Hematopoietic multipotent progenitor cell treated with erythropoietin and hydrocortisone succinate and interleukin-3 and kit ligand, for 8 days (in vitro differentiated cells): ENCODE results near the gene DNAL4.

Experiments
- DNase-seq: peaks from one replicate; pipeline ENCODE4 v3.0.0-alpha.2; 2015

The DNAL4 gene

GRCh38 chr22:38793721-38794466 is at the start of gene DNAL4:
Gene DNAL4 (minus strand): TSS chr22:38794143. CDS start chr22:38782731, 11,412 bp downstream.
- peak; percentile 99 for DNase-seq

- peak; percentile 13 for DNase-seq
Measured at GRCh38 chr22:38843201-38843656, 49.3 kb upstream of the DNAL4 start.

GRCh38 chr22:38842512-38843200 is 48.7 kb upstream of the DNAL4 start:
- DNase-seq = no peak

- DNase-seq = no peak
Measured at GRCh38 chr22:38841635-38842034, 47.7 kb upstream of the DNAL4 start.

GRCh38 chr22:38841211-38841610 is 47.3 kb upstream of the DNAL4 start:
- no peak for DNase-seq

GRCh38 chr22:38840129-38840528 is 46.2 kb upstream of the DNAL4 start:
- no peak for DNase-seq

- no peak for DNase-seq
Measured at GRCh38 chr22:38839686-38840085, 45.7 kb upstream of the DNAL4 start.

GRCh38 chr22:38837414-38837928 is 43.5 kb upstream of the DNAL4 start:
- DNase-seq = peak; percentile 18

- DNase-seq = no peak
Measured at GRCh38 chr22:38835888-38836301, 42.0 kb upstream of the DNAL4 start.

GRCh38 chr22:38834991-38835390 is 41.0 kb upstream of the DNAL4 start:
- DNase-seq = no peak

GRCh38 chr22:38834215-38834953 is 40.4 kb upstream of the DNAL4 start:
- no peak for DNase-seq

GRCh38 chr22:38833061-38833460 is 39.1 kb upstream of the DNAL4 start:
- no peak for DNase-seq

- no peak for DNase-seq
Measured at GRCh38 chr22:38832005-38832978, 38.3 kb upstream of the DNAL4 start.

- DNase-seq = no peak
Measured at GRCh38 chr22:38831166-38831945, 37.4 kb upstream of the DNAL4 start.

GRCh38 chr22:38830845-38831108 is 36.8 kb upstream of the DNAL4 start:
- DNase-seq = no peak

GRCh38 chr22:38830026-38830844 is 36.3 kb upstream of the DNAL4 start:
- no peak for DNase-seq

- no peak for DNase-seq
Measured at GRCh38 chr22:38829485-38829884, 35.5 kb upstream of the DNAL4 start.

- no peak for DNase-seq
Measured at GRCh38 chr22:38828616-38829205, 34.8 kb upstream of the DNAL4 start.

GRCh38 chr22:38828191-38828590 is 34.2 kb upstream of the DNAL4 start:
- DNase-seq = no peak

GRCh38 chr22:38827510-38827909 is 33.6 kb upstream of the DNAL4 start:
- no peak for DNase-seq
